ENCODE results near the gene SCAI.

- no peak for TF ChIP-seq POLR2A (IDR thresholded peaks at IDR 0.05; ENCODE audit: low read length)
- TF ChIP-seq CTCF (IDR thresholded peaks at IDR 0.05) = no peak
- no peak for TF ChIP-seq REST (IDR thresholded peaks at IDR 0.05)
- no peak for TF ChIP-seq MAX (IDR thresholded peaks at IDR 0.05)
- TF ChIP-seq RFX5 (IDR thresholded peaks at IDR 0.05) = no peak
Measured at GRCh38 chr9:125095821-125096443, 47.4 kb downstream of the SCAI start.
